NCI-H2107 treated with DMSO at 0.1 percent for 48 hours (cell line): ENCODE results near the gene NEURL1B.
"Not testable (repeated sequence)": the region's sequence is repeated elsewhere in the genome, so short reads cannot be mapped to it uniquely, and the experiment has no call there.

Source experiments
- DNase-seq: peaks from one replicate; lab custom pipeline; 2025; ENCODE audit not compliant: unreplicated experiment; lab: John Stamatoyannopoulos, UW

The NEURL1B gene

GRCh38 chr5:172656496-172656895, 15.4 kb downstream of the NEURL1B start:
- DNase-seq = not testable (repeated sequence)

- DNase-seq = not testable (repeated sequence)
These were observed 16.6 kb downstream of the NEURL1B start for GRCh38 chr5:172657524-172658233.

GRCh38 chr5:172658391-172658790, 17.3 kb downstream of the NEURL1B start:
- no peak for DNase-seq

- DNase-seq = no peak
These were observed 18.0 kb downstream of the NEURL1B start for GRCh38 chr5:172658961-172659501.

- no peak for DNase-seq
These were observed 18.5 kb downstream of the NEURL1B start for GRCh38 chr5:172659570-172659908.

- no peak for DNase-seq
These were observed 19.0 kb downstream of the NEURL1B start for GRCh38 chr5:172659909-172660628.

- no peak for DNase-seq
These were observed 19.9 kb downstream of the NEURL1B start for GRCh38 chr5:172660974-172661373.

- DNase-seq = no peak
These were observed 20.5 kb downstream of the NEURL1B start for GRCh38 chr5:172661526-172661925.

- DNase-seq = no peak
These were observed 21.5 kb downstream of the NEURL1B start for GRCh38 chr5:172662596-172662995.

GRCh38 chr5:172664018-172664417, 23.0 kb downstream of the NEURL1B start:
- no peak for DNase-seq

- no peak for DNase-seq
These were observed 23.8 kb downstream of the NEURL1B start for GRCh38 chr5:172664681-172665541.

- no peak for DNase-seq
These were observed 25.2 kb downstream of the NEURL1B start for GRCh38 chr5:172666251-172666650.

- no peak for DNase-seq
These were observed 26.9 kb downstream of the NEURL1B start for GRCh38 chr5:172667786-172668593.

- no peak for DNase-seq
These were observed 27.6 kb downstream of the NEURL1B start for GRCh38 chr5:172668594-172669071.

GRCh38 chr5:172669386-172670004, 28.4 kb downstream of the NEURL1B start:
- DNase-seq = no peak

GRCh38 chr5:172670005-172670402, 28.9 kb downstream of the NEURL1B start:
- no peak for DNase-seq

GRCh38 chr5:172670444-172670843, 29.4 kb downstream of the NEURL1B start:
- no peak for DNase-seq

- DNase-seq = no peak
These were observed 30.0 kb downstream of the NEURL1B start for GRCh38 chr5:172671091-172671490.

GRCh38 chr5:172672681-172673080, 31.6 kb downstream of the NEURL1B start:
- DNase-seq = no peak

GRCh38 chr5:172674155-172674554, 33.1 kb downstream of the NEURL1B start:
- DNase-seq = no peak
